Measurements from ENCODE around the gene PROX1.

PROX1 gene

GRCh38 chr1:214017191-214017982 is 29.6 kb downstream of the PROX1 start:
- Histone ChIP-seq H3K4me1 (ENCODE audit: insufficient read depth, insufficient read length) (no peaks in the 10 kb centered on the region), H3K9me3 (ENCODE audit: insufficient read depth, low read length) (no peaks in the 10 kb centered on the region), H3K9ac (ENCODE audit: insufficient read length, low read depth) (no peak overlapping the region), H3K36me3 (ENCODE audit: insufficient read depth, insufficient read length, low read length) (no peaks in the 10 kb centered on the region), H3K4me3 (ENCODE audit: insufficient read length, low read depth) (no peak overlapping the region), H3K27me3 (ENCODE audit: insufficient read depth, insufficient read length) (no peaks in the 10 kb centered on the region)
- no peak for DNase-seq (ENCODE audit: low read depth, low spot score)
- TF ChIP-seq YY1 (IDR thresholded peaks at IDR 0.05; ENCODE audit: insufficient read depth, insufficient read length) (no peak), ZNF274 (IDR thresholded peaks at IDR 0.05; ENCODE audit: low read depth, low read length) (no peak), SUZ12 (IDR thresholded peaks at IDR 0.05; ENCODE audit: extremely low read depth, insufficient read depth, insufficient read length) (no peak)

- no peaks in the 10 kb centered on the region for H3K4me1 ChIP-seq (ENCODE audit: insufficient read depth, insufficient read length)
Observed at GRCh38 chr1:214018386-214019268, 30.9 kb downstream of the PROX1 start.

GRCh38 chr1:214019499-214019898 is 31.7 kb downstream of the PROX1 start:
- Histone ChIP-seq H3K27me3 (ENCODE audit: insufficient read depth, insufficient read length) (no peaks in the 10 kb centered on the region), H3K36me3 (ENCODE audit: insufficient read depth, insufficient read length, low read length) (no peaks in the 10 kb centered on the region)
- TF ChIP-seq ZNF274 (IDR thresholded peaks at IDR 0.05; ENCODE audit: low read depth, low read length) (no peak), SUZ12 (IDR thresholded peaks at IDR 0.05; ENCODE audit: extremely low read depth, insufficient read depth, insufficient read length) (no peak), YY1 (IDR thresholded peaks at IDR 0.05; ENCODE audit: insufficient read depth, insufficient read length) (no peak)

More at GRCh38 chr1:214018386-214019268, 30.9 kb downstream of the PROX1 start:
- Histone ChIP-seq H3K27me3 (ENCODE audit: insufficient read depth, insufficient read length) (no peaks in the 10 kb centered on the region), H3K36me3 (ENCODE audit: insufficient read depth, insufficient read length, low read length) (no peaks in the 10 kb centered on the region), H3K9me3 (ENCODE audit: insufficient read depth, low read length) (no peaks in the 10 kb centered on the region), H3K4me3 (ENCODE audit: insufficient read length, low read depth) (no peak overlapping the region), H3K9ac (ENCODE audit: insufficient read length, low read depth) (no peak overlapping the region)
- TF ChIP-seq YY1 (IDR thresholded peaks at IDR 0.05; ENCODE audit: insufficient read depth, insufficient read length) = no peak
- no peak for TF ChIP-seq ZNF274 (IDR thresholded peaks at IDR 0.05; ENCODE audit: low read depth, low read length)
- TF ChIP-seq SUZ12 (IDR thresholded peaks at IDR 0.05; ENCODE audit: extremely low read depth, insufficient read depth, insufficient read length) = no peak
- DNase-seq (ENCODE audit: low read depth, low spot score) = no peak

GRCh38 chr1:214021321-214021720 is 33.5 kb downstream of the PROX1 start:
- no peak for TF ChIP-seq ZNF274 (IDR thresholded peaks at IDR 0.05; ENCODE audit: low read depth, low read length)
- no peak for TF ChIP-seq YY1 (IDR thresholded peaks at IDR 0.05; ENCODE audit: insufficient read depth, insufficient read length)
- no peak for DNase-seq (ENCODE audit: low read depth, low spot score)
- no peaks in the 10 kb centered on the region for H3K4me1 ChIP-seq (ENCODE audit: insufficient read depth, insufficient read length)

More at GRCh38 chr1:214019499-214019898, 31.7 kb downstream of the PROX1 start:
- no peak overlapping the region for H3K4me3 ChIP-seq (ENCODE audit: insufficient read length, low read depth)
- no peak overlapping the region for H3K9ac ChIP-seq (ENCODE audit: insufficient read length, low read depth)
- no peaks in the 10 kb centered on the region for H3K9me3 ChIP-seq (ENCODE audit: insufficient read depth, low read length)
- no peak for DNase-seq (ENCODE audit: low read depth, low spot score)
- H3K4me1 ChIP-seq (ENCODE audit: insufficient read depth, insufficient read length) = no peaks in the 10 kb centered on the region

GRCh38 chr1:214022229-214022791 is 34.5 kb downstream of the PROX1 start:
- Histone ChIP-seq H3K4me3 (ENCODE audit: insufficient read length, low read depth) (no peak overlapping the region), H3K36me3 (ENCODE audit: insufficient read depth, insufficient read length, low read length) (no peaks in the 10 kb centered on the region), H3K9ac (ENCODE audit: insufficient read length, low read depth) (no peak overlapping the region), H3K4me1 (ENCODE audit: insufficient read depth, insufficient read length) (peaks cover 3% of the 10 kb centered on the region), H3K27me3 (ENCODE audit: insufficient read depth, insufficient read length) (no peaks in the 10 kb centered on the region), H3K9me3 (ENCODE audit: insufficient read depth, low read length) (no peaks in the 10 kb centered on the region)
- TF ChIP-seq YY1 (IDR thresholded peaks at IDR 0.05; ENCODE audit: insufficient read depth, insufficient read length) (no peak), ZNF274 (IDR thresholded peaks at IDR 0.05; ENCODE audit: low read depth, low read length) (no peak), SUZ12 (IDR thresholded peaks at IDR 0.05; ENCODE audit: extremely low read depth, insufficient read depth, insufficient read length) (no peak)
- DNase-seq (ENCODE audit: low read depth, low spot score) = no peak

More at GRCh38 chr1:214021321-214021720, 33.5 kb downstream of the PROX1 start:
- Histone ChIP-seq H3K4me3 (ENCODE audit: insufficient read length, low read depth) (no peak overlapping the region), H3K36me3 (ENCODE audit: insufficient read depth, insufficient read length, low read length) (no peaks in the 10 kb centered on the region), H3K9ac (ENCODE audit: insufficient read length, low read depth) (no peak overlapping the region), H3K9me3 (ENCODE audit: insufficient read depth, low read length) (no peaks in the 10 kb centered on the region), H3K27me3 (ENCODE audit: insufficient read depth, insufficient read length) (no peaks in the 10 kb centered on the region)

- Histone ChIP-seq H3K27me3 (ENCODE audit: insufficient read depth, insufficient read length) (no peaks in the 10 kb centered on the region), H3K4me3 (ENCODE audit: insufficient read length, low read depth) (no peak overlapping the region), H3K4me1 (ENCODE audit: insufficient read depth, insufficient read length) (peaks cover 3% of the 10 kb centered on the region), H3K9me3 (ENCODE audit: insufficient read depth, low read length) (no peaks in the 10 kb centered on the region), H3K9ac (ENCODE audit: insufficient read length, low read depth) (no peak overlapping the region), H3K36me3 (ENCODE audit: insufficient read depth, insufficient read length, low read length) (no peaks in the 10 kb centered on the region)
- TF ChIP-seq SUZ12 (IDR thresholded peaks at IDR 0.05; ENCODE audit: extremely low read depth, insufficient read depth, insufficient read length) (no peak), ZNF274 (IDR thresholded peaks at IDR 0.05; ENCODE audit: low read depth, low read length) (no peak), YY1 (IDR thresholded peaks at IDR 0.05; ENCODE audit: insufficient read depth, insufficient read length) (no peak)
- no peak for DNase-seq (ENCODE audit: low read depth, low spot score)
Observed at GRCh38 chr1:214022810-214023425, 35.1 kb downstream of the PROX1 start.
